Measurements from ENCODE around the gene DGCR8.

DGCR8 gene

GRCh38 chr22:20139391-20140106 lies 59.5 kb downstream of the DGCR8 start:
- TF ChIP-seq CTCF (IDR thresholded peaks at IDR 0.05; ENCODE audit: borderline replicate concordance, control extremely low read depth, extremely low read depth, insufficient read depth, missing control alignments) = no peak
- DNase-seq (ENCODE audit: low spot score) = no peak
- in situ Hi-C loops (cut with MboI; ENCODE audit: low sequenced_read_pairs, unreplicated experiment) = no loop called here

DNA sequence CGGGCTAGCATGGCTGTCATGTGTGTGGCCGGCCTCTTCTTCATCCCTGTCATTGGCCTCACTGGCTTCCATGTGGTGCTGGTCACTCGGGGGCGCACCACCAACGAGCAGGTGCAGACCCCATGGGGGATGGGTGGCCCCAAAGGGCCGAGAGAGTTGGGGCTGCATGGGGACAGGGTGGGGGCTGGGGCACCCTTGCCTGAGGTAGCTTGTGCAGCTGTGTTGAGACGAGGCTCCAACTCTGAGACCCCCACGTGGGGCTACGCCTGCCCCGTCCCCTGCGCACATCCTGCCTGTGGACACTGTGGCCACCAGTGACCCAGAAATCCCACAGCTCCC lies 60.0 kb downstream of the DGCR8 start:
- TF ChIP-seq CTCF (IDR thresholded peaks at IDR 0.05; ENCODE audit: borderline replicate concordance, control extremely low read depth, extremely low read depth, insufficient read depth, missing control alignments) = no peak
- in situ Hi-C loops (cut with MboI; ENCODE audit: low sequenced_read_pairs, unreplicated experiment) = no loop called here

GRCh38 chr22:20140521-20140964 lies 60.5 kb downstream of the DGCR8 start:
- TF ChIP-seq CTCF (IDR thresholded peaks at IDR 0.05; ENCODE audit: borderline replicate concordance, control extremely low read depth, extremely low read depth, insufficient read depth, missing control alignments) = no peak
- no peak for DNase-seq (ENCODE audit: low spot score)
- in situ Hi-C loops (cut with MboI; ENCODE audit: low sequenced_read_pairs, unreplicated experiment) = no loop called here

More for the DNA sequence above, 60.0 kb downstream of the DGCR8 start:
- DNase-seq (ENCODE audit: low spot score) = no peak

DNA sequence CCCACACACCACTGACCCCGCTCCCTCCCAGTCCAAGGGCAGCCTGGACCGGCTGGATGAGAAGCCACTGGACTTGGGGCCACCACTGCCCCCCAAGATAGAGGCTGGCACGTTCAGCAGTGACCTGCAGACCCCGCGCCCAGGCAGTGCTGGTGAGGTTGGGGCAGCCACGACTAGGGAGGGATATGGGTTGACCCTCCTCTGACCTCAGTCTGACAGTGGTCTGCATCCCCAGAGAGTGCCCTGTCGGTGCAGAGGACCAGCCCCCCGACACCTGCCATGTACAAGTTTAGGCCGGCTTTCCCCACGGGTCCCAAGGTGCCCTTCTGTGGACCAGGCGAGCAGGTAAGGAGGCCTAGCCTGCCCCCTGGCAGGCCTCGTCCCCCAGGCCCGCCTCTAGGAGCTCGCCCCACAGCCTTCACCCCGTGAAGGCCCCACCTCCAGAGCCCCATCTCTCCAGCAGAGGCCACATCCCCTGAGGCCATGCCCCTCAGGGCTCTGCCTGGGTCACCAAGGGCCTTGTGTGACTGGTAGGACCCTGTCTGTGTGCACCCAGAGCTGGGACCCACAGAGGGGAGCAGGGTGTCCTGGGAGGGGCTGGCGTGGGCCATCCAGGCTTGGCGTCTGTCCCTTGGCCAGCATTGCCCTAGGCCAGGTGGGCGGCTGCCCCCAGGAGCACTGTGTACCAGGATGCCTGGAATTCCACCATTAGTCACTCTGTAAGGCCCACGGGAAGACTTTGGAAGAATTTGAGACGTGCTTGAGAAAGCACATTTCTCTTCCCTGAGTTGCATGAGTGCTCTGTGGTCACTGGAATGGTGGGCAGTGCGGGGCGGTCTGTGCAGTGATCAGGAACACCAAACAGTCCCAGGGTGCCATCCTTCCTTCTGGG lies 61.4 kb downstream of the DGCR8 start:
- DNase-seq (ENCODE audit: low spot score) = no peak
- no peak for TF ChIP-seq CTCF (IDR thresholded peaks at IDR 0.05; ENCODE audit: borderline replicate concordance, control extremely low read depth, extremely low read depth, insufficient read depth, missing control alignments)
- in situ Hi-C loops (cut with MboI; ENCODE audit: low sequenced_read_pairs, unreplicated experiment) = no loop called here

DNA sequence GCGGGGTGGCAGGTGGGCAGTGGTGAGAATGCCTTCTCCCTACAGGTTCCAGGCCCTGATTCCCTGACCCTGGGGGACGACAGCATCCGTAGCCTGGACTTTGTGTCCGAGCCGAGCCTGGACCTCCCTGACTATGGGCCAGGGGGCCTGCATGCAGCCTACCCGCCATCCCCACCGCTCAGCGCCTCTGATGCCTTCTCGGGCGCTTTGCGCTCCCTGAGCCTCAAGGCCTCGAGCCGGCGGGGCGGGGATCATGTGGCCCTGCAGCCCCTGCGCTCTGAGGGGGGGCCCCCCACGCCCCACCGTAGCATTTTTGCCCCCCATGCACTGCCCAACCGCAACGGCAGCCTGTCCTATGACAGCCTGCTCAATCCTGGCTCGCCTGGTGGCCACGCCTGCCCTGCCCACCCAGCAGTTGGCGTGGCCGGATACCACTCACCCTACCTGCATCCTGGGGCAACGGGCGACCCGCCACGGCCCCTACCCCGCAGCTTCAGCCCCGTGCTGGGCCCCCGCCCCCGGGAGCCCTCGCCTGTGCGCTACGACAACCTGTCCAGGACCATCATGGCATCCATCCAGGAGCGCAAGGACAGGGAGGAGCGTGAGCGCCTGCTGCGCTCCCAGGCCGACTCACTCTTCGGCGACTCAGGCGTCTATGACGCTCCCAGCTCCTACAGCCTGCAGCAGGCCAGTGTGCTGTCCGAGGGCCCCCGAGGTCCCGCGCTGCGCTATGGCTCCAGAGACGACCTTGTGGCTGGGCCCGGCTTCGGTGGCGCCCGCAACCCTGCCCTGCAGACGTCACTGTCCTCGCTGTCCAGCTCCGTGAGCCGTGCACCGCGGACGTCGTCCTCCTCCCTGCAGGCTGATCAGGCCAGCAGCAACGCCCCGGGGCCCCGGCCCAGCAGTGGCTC lies 62.9 kb downstream of the DGCR8 start:
- DNase-seq (ENCODE audit: low spot score) = no peak
- no peak for TF ChIP-seq CTCF (IDR thresholded peaks at IDR 0.05; ENCODE audit: borderline replicate concordance, control extremely low read depth, extremely low read depth, insufficient read depth, missing control alignments)
- in situ Hi-C loops (cut with MboI; ENCODE audit: low sequenced_read_pairs, unreplicated experiment) = no loop called here
